Measurements from ENCODE around the gene SLCO2B1.

GRCh38 chr11:75114465-75114864, 36.4 kb upstream of the SLCO2B1 start:
- no peak for TF ChIP-seq ZBTB33 (IDR thresholded peaks at IDR 0.05)
- TF ChIP-seq CTCF (IDR thresholded peaks at IDR 0.05; ENCODE audit: low read depth, low read length, missing input control), result no peak
- no peak for TF ChIP-seq REST (IDR thresholded peaks at IDR 0.05)
- no peak for TF ChIP-seq YY1 (IDR thresholded peaks at IDR 0.05)
- no peak for TF ChIP-seq RXRA (IDR thresholded peaks at IDR 0.05)
- no peak for TF ChIP-seq NR2F2 (IDR thresholded peaks at IDR 0.05)
- no peak for TF ChIP-seq EGR1 (IDR thresholded peaks at IDR 0.05; ENCODE audit: low read depth in 2 of 2)
- TF ChIP-seq MAX (IDR thresholded peaks at IDR 0.05), result no peak
- no peak for TF ChIP-seq JUND (IDR thresholded peaks at IDR 0.05)
- TF ChIP-seq FOXA1 (IDR thresholded peaks at IDR 0.05), result no peak
- no peak for TF ChIP-seq ATF3 (IDR thresholded peaks at IDR 0.05)
- no peak for TF ChIP-seq GABPA (IDR thresholded peaks at IDR 0.05 in 1 of 2, conservative IDR thresholded peaks at IDR 0.05 in 1 of 2)
- no peak for TF ChIP-seq RAD21 (IDR thresholded peaks at IDR 0.05)

Measured in liver (tissue), 3 donors.